ENCODE data around the gene MAT1A. TPM values are rescaled to one million over a fixed set of nuclear protein-coding genes. Genes with fewer than 3 reads are reported as not detected.

The MAT1A gene
- total and polyA plus RNA-seq, 2 of the 13 experiments (the other 11 are each of a cell fraction or from before 2014, with no cell fraction given) = 57.1 to 76.9 TPM

- TF ChIP-seq MAFF (IDR thresholded peaks at IDR 0.05; ENCODE audit: low read depth, low read length) (no peak), ZUFSP (CRISPR knock-in tag; IDR thresholded peaks at IDR 0.05; ENCODE audit: borderline replicate concordance) (no peak), ZBTB44 (CRISPR knock-in tag; IDR thresholded peaks at IDR 0.05) (no peak), RAD21 (CRISPR knock-in tag; IDR thresholded peaks at IDR 0.05) (peak; percentile 56), ZNF709 (CRISPR knock-in tag; IDR thresholded peaks at IDR 0.05) (no peak), ZBTB14 (CRISPR knock-in tag; IDR thresholded peaks at IDR 0.05) (no peak), PRDM10 (CRISPR knock-in tag; IDR thresholded peaks at IDR 0.05; ENCODE audit: low read depth) (peak; percentile 77; the same call in 1 of the 2 replicates), ZSCAN20 (CRISPR knock-in tag; IDR thresholded peaks at IDR 0.05; ENCODE audit: borderline replicate concordance) (no peak), STAT6 (CRISPR knock-in tag; IDR thresholded peaks at IDR 0.05; ENCODE audit: borderline replicate concordance) (no peak)
These were observed 28.0 kb downstream of the MAT1A start (continued) for GRCh38 chr10:80261316-80262030.

Measured in HepG2 (cell line).